PC-9 (cell line): ENCODE measurements around the gene MAGI3.

Source experiments
- EZH2 ChIP-seq: fragments of 200-600 bp; sonication (generic); IDR thresholded peaks from 2 replicates; pipeline ENCODE4 v1.8.0; 2017; ENCODE audit warnings: antibody characterized with exemption, low read depth
- TF ChIP-seq, protein P1 (sequence below): fragments of 200-600 bp; sonication (generic); conservative IDR thresholded peaks from 2 replicates; pipeline ENCODE4 v1.6.1; 2017; ENCODE audit warnings: mixed run types, antibody characterized with exemption, mild to moderate bottlenecking, moderate library complexity

DNA sequence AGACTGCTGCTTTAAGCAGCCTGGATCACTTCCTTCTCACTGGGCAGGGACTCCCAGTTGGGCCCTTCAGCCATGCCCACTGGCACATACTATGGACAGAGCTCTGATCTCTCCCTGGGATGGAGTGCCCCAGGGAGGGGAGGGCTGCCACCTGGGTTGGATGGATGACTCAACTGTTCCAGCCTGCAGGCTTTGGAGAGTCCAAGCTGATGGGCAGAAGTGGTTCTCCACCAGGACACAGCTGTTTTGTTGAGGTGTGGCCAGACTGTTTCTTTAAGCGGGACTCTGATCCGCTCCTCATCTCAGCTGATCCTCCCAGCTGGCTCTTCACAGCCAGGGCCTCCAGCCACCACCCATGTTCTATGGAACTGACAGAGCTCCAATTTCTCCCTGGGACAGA, 166.9 kb downstream of the MAGI3 start:
- TF ChIP-seq, protein P1, sequence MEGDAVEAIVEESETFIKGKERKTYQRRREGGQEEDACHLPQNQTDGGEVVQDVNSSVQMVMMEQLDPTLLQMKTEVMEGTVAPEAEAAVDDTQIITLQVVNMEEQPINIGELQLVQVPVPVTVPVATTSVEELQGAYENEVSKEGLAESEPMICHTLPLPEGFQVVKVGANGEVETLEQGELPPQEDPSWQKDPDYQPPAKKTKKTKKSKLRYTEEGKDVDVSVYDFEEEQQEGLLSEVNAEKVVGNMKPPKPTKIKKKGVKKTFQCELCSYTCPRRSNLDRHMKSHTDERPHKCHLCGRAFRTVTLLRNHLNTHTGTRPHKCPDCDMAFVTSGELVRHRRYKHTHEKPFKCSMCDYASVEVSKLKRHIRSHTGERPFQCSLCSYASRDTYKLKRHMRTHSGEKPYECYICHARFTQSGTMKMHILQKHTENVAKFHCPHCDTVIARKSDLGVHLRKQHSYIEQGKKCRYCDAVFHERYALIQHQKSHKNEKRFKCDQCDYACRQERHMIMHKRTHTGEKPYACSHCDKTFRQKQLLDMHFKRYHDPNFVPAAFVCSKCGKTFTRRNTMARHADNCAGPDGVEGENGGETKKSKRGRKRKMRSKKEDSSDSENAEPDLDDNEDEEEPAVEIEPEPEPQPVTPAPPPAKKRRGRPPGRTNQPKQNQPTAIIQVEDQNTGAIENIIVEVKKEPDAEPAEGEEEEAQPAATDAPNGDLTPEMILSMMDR = no peak
- TF ChIP-seq EZH2 = no peak
